A549 (cell line): ENCODE measurements around the gene FILIP1L. TPM values are rescaled to one million over a fixed set of nuclear protein-coding genes. Genes with fewer than 3 reads are reported as not detected.

Source experiments
- ATAC-seq, 2 experiments: fragments of 200-7000 bp in 1 of 2; fragments of >200 bp in 1 of 2; cut with Nextera tagmentation in 1 of 2; cut with Tn5 transposase in 1 of 2; 3 replicates each; pipeline versions ENCODE4 v1.8.0 to v1.9.1; 2018 to 2020; ENCODE audit warnings: mild to moderate bottlenecking in 1 of 2, moderate library complexity in 1 of 2
- CTCF ChIA-PET: fragments of 300-600 bp; sonication (Branson Sonifier 250); formaldehyde crosslinking; extraction: SDS; loops from one replicate; lab custom pipeline; 2021; ENCODE audit warnings: antibody characterized with exemption, inconsistent platforms; lab: Yijun Ruan, JAX
- POLR2A ChIA-PET: fragments of 350-600 bp; formaldehyde crosslinking; extraction: SDS; loops from one replicate; lab custom pipeline; 2021; ENCODE audit warnings: antibody characterized with exemption, inconsistent platforms; lab: Yijun Ruan, JAX
- DNase-seq, 2 experiments: peaks; one replicate each; pipeline versions ENCODE4 v3.0.0 to v3.0.0-alpha.2; 2011 to 2016; ENCODE audit warnings: low read depth in 1 of 2, low spot score in 1 of 2
- FAIRE-seq: peaks from 2 replicates; lab custom pipeline; 2011; peaks lifted over from hg19 to GRCh38; lab: Jason Lieb, UNC
- H3K27ac ChIP-seq, 2 experiments: fragments of >200 bp; sonication (Bioruptor Twin); formaldehyde crosslinking; 3 replicates each; pipeline ENCODE4 v1.5.1; 2016 to 2017
- H3K4me1 ChIP-seq: fragments of >200 bp; sonication (Bioruptor Twin); formaldehyde crosslinking; 3 replicates; pipeline ENCODE4 v1.6.1; 2016
- H3K4me2 ChIP-seq: fragments of >200 bp; sonication (Bioruptor Twin); formaldehyde crosslinking; 3 replicates; pipeline ENCODE4 v1.6.1; 2016
- H3K4me3 ChIP-seq: fragments of >200 bp; sonication (Bioruptor Twin); formaldehyde crosslinking; 3 replicates; pipeline ENCODE4 v1.5.1; 2016
- H3K9me3 ChIP-seq: fragments of >200 bp; sonication (Bioruptor Twin); formaldehyde crosslinking; 3 replicates; pipeline ENCODE4 v1.6.1; 2016
- BCL3 ChIP-seq: fragments of >200 bp; sonication (Bioruptor Twin); formaldehyde crosslinking; IDR thresholded peaks from 3 replicates; pipeline ENCODE4 v1.6.1; 2016
- BHLHE40 ChIP-seq: IDR thresholded peaks from 2 replicates; pipeline ENCODE4 v1.6.1; 2012; ENCODE audit warnings: low read depth, low read length, inconsistent platforms
- CEBPB ChIP-seq, 2 experiments: fragments of >200 bp in 1 of 2; sonication (Bioruptor Twin) in 1 of 2; formaldehyde crosslinking in 1 of 2; IDR thresholded peaks; 2 replicates each; pipeline ENCODE4 v1.6.1; 2012 to 2016
- CTCF ChIP-seq: fragments of >200 bp; sonication (Bioruptor Twin); formaldehyde crosslinking; IDR thresholded peaks from 3 replicates; pipeline ENCODE4 v1.5.1; 2016
- HDAC2 ChIP-seq: fragments of 200-600 bp; sonication (generic); IDR thresholded peaks from 2 replicates; pipeline ENCODE4 v1.6.1; 2016
- HEYL ChIP-seq: fragments of 250-450 bp; sonication (Bioruptor Pico); IDR thresholded peaks from 2 replicates; pipeline ENCODE4 v1.8.0; 2021; ENCODE audit warnings: mild to moderate bottlenecking, moderate library complexity
- HMGXB4 ChIP-seq: fragments of 250-450 bp; sonication (Bioruptor Pico); IDR thresholded peaks from 2 replicates; pipeline ENCODE4 v1.5.0; 2021; ENCODE audit warnings: mild to moderate bottlenecking, moderate library complexity, borderline replicate concordance
- JUNB ChIP-seq: fragments of >200 bp; sonication (Bioruptor Twin); formaldehyde crosslinking; IDR thresholded peaks from 2 replicates; pipeline ENCODE4 v1.6.1; 2016
- KDM5A ChIP-seq: fragments of 200-600 bp; sonication (generic); IDR thresholded peaks from 2 replicates; pipeline ENCODE4 v1.6.1; 2016; ENCODE audit warnings: antibody characterized with exemption, mild to moderate bottlenecking
- MAX ChIP-seq: IDR thresholded peaks from 2 replicates; pipeline ENCODE4 v1.6.1; 2012
- MAZ ChIP-seq: fragments of 150-350 bp; IDR thresholded peaks from 2 replicates; pipeline ENCODE4 v1.6.1; 2014; ENCODE audit warnings: antibody characterized with exemption, low read depth, low read length, borderline replicate concordance
- NFE2L2 ChIP-seq: fragments of 150-350 bp; conservative IDR thresholded peaks from 2 replicates; pipeline ENCODE4 v1.6.1; 2014; ENCODE audit warnings: low read length
- NPAS2 ChIP-seq: fragments of 250-450 bp; sonication (Bioruptor Pico); IDR thresholded peaks from 2 replicates; pipeline ENCODE4 v1.8.0; 2022; ENCODE audit warnings: mild to moderate bottlenecking, moderate library complexity, borderline replicate concordance
- PHF8 ChIP-seq: fragments of 200-600 bp; sonication (generic); IDR thresholded peaks from 2 replicates; pipeline ENCODE4 v1.6.1; 2016; ENCODE audit warnings: low read depth, mild to moderate bottlenecking, antibody characterized with exemption, moderate library complexity, borderline replicate concordance
- POLR2AphosphoS2 ChIP-seq: conservative IDR thresholded peaks from 2 replicates; pipeline ENCODE4 v1.6.1; 2012; ENCODE audit warnings: low read length, improper control_type of control experiment, inconsistent platforms
- RAD21 ChIP-seq, 2 experiments: fragments of >200 bp in 1 of 2; sonication (Bioruptor Twin) in 1 of 2; formaldehyde crosslinking in 1 of 2; IDR thresholded peaks in 1 of 2; conservative IDR thresholded peaks in 1 of 2; 2 replicates in 1 of 2; 3 replicates in 1 of 2; pipeline ENCODE4 v1.6.1; 2012 to 2018; ENCODE audit warnings: inconsistent platforms in 1 of 2
- RFX5 ChIP-seq: fragments of 450-650 bp; IDR thresholded peaks from 2 replicates; pipeline ENCODE4 v1.7.1; 2014; ENCODE audit warnings: antibody characterized with exemption, mild to moderate bottlenecking, moderate library complexity
- ZC3H11A ChIP-seq: fragments of 450-650 bp; IDR thresholded peaks from 2 replicates; pipeline ENCODE4 v1.6.1; 2014; ENCODE audit warnings: antibody characterized with exemption, mild to moderate bottlenecking
- ZFP36 ChIP-seq: fragments of 450-650 bp; IDR thresholded peaks from 2 replicates; pipeline ENCODE4 v1.6.1; 2014; ENCODE audit warnings: borderline replicate concordance; ENCODE audit not compliant: partially characterized antibody
- ZNF302 ChIP-seq: fragments of 250-450 bp; sonication (Bioruptor Pico); IDR thresholded peaks from 2 replicates; pipeline ENCODE4 v1.9.0; 2021; ENCODE audit warnings: inconsistent platforms, mild to moderate bottlenecking, moderate library complexity
- WGBS: methylation state at CpG from one replicate; pipeline ENCODE4 v1.1.6; 2017; ENCODE audit errors: missing lambda C conversion rate; 5-methylcytosine and 5-hydroxymethylcytosine counted together
- polyA plus RNA-seq, 4 experiments: library from polyadenylated mRNA; depleted of rRNA in 3 of 4; stranded (reverse); fragments of >200 nt; fragmentation: RNase III in 1 of 4; extraction: RNeasy Plus Mini Kit Qiagen cat#74134 plus additional on column Dnase treatment in 1 of 4; gene quantifications; 2 replicates in 3 of 4; 3 replicates in 1 of 4; pipeline ENCODE4 v1.2.3, GENCODE V29; 2011 to 2017

FILIP1L gene
- polyA plus RNA-seq, 2 of the 4 experiments (the other 2 are of a cell fraction), result 0.19 to 0.45 TPM

- FAIRE-seq, result no peak
- WGBS, result 39% methylated on average over 1 of the region's 1 CpG
- no peak for ATAC-seq
- H3K27ac ChIP-seq, result no peak overlapping the region
- ChIA-PET CTCF (interaction anchor here (1.2 to 1.4 kb wide), 2 partner anchors 12 to 168 kb away, joined by 3 to 4 read pairs; no protein-coding TSS in a partner anchor), POLR2A (no interaction called here)
- TF ChIP-seq BCL3, result no peak
- TF ChIP-seq KDM5A, result no peak
- no peak for TF ChIP-seq BHLHE40
- no peak overlapping the region for H3K4me3 ChIP-seq
- no peak overlapping the region for H3K4me2 ChIP-seq
- H3K4me1 ChIP-seq, result peaks cover 39% of the 10 kb centered on the region
- no peak for DNase-seq
- no peaks in the 10 kb centered on the region for H3K9me3 ChIP-seq
Measured at GRCh38 chr3:100086401-100086800, 27.9 kb downstream of the FILIP1L start.

GRCh38 chr3:100084100-100084806 lies 30.0 kb downstream of the FILIP1L start:
- TF ChIP-seq CEBPB (IDR thresholded peaks at IDR 0.05), result no peak
- no peak for TF ChIP-seq ZNF302 (CRISPR knock-in tag)
- no peak for TF ChIP-seq RAD21 (conservative IDR thresholded peaks at IDR 0.05 in 1 of 2, IDR thresholded peaks at IDR 0.05 in 1 of 2)
- TF ChIP-seq NPAS2 (CRISPR knock-in tag), result no peak
- TF ChIP-seq HDAC2, result no peak
- TF ChIP-seq PHF8, result no peak
- no peak for TF ChIP-seq MAZ
- TF ChIP-seq HMGXB4 (CRISPR knock-in tag), result no peak
- no peak for TF ChIP-seq HEYL
- no peak for TF ChIP-seq ZFP36
- TF ChIP-seq NFE2L2, result no peak
- no peak for TF ChIP-seq KDM5A
- TF ChIP-seq JUNB, result no peak
- TF ChIP-seq MAX, result no peak
- no peak for TF ChIP-seq CTCF
- TF ChIP-seq RFX5, result no peak
- no peak for TF ChIP-seq POLR2AphosphoS2
- no peak for TF ChIP-seq ZC3H11A
- Histone ChIP-seq H3K27ac (no peak overlapping the region), H3K4me3 (no peak overlapping the region), H3K9me3 (no peaks in the 10 kb centered on the region), H3K4me2 (no peak overlapping the region), H3K4me1 (peaks cover 31% of the 10 kb centered on the region)
- no peak for DNase-seq
- 83% methylated on average over 7 of the region's 7 CpGs for WGBS
- no peak for FAIRE-seq
- CTCF ChIA-PET, result interaction anchor here (1.0 to 1.9 kb wide), 2 partner anchors 241 to 253 kb away, joined by 3 to 7 read pairs; no protein-coding TSS in a partner anchor
- POLR2A ChIA-PET, result no interaction called here
- no peak for ATAC-seq
